HG03097 (cell line): Measurements from ENCODE around the gene SLC50A1.

Experiments
- ATAC-seq: cut with Tn5 transposase; IDR thresholded peaks from one replicate; pipeline ENCODE4 v1.9.1; 2021; ENCODE audit not compliant: unreplicated experiment, low FRiP score

Gene SLC50A1

DNA sequence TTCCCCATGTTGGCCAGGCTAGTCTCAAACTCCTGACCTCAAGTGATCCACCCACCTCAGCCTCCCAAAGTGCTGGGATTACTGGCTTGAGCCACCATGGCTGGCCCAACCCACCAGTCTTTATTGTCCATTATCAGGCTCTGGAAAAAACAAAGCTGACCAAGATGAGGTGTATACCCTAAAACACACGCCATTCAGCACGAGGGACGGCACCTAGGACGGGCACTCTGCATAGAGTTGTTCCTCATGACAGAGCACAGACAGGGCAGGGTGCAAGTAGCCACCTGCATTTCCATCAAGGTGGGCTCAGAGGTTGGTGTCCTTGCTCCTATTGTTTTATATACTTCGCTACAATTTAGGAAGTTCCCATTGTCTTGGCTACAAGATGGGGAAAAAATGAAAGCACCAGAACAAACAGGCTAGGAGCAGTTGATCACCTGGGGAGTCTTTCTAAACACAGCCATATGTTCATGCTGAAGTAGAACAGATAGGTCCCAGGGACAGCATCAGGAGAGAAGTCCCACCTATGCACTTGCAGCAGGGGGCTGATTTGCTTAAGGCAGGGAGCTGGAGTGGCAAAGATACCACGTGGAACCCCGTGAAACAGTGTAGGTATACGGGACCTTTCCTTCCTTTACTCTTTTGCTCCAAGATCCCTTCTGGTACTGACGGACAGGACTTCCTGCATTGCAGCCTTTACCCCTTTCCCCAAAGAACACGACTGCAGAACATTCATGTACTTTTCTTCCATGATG lies 33.0 kb downstream of the SLC50A1 start:
- ATAC-seq = no peak

DNA sequence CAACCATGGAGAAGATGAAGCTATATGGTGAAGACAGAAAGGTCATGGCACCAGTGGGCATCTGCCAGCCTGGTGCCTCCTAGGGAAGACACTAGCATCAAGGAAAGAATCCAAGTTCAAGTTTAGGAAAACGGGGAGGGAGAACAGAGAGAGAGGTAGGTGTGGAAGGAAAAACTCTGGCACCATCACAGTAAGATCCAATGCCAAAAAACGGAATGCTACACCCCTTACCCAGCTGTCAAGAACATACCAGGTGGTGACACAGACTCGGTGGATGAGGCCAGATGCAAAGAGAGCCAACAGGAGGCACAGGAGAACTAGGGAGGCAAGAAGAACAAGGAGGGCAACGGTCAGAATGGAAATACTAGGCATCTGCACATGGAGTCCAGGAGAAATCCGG lies 33.9 kb downstream of the SLC50A1 start:
- no peak for ATAC-seq

- no peak for ATAC-seq
Measured at GRCh38 chr1:155170101-155170785, 34.6 kb downstream of the SLC50A1 start.

- ATAC-seq = no peak
Measured at GRCh38 chr1:155170806-155171205, 35.2 kb downstream of the SLC50A1 start.

- no peak for ATAC-seq
Measured at GRCh38 chr1:155171836-155172731, 36.4 kb downstream of the SLC50A1 start.

DNA sequence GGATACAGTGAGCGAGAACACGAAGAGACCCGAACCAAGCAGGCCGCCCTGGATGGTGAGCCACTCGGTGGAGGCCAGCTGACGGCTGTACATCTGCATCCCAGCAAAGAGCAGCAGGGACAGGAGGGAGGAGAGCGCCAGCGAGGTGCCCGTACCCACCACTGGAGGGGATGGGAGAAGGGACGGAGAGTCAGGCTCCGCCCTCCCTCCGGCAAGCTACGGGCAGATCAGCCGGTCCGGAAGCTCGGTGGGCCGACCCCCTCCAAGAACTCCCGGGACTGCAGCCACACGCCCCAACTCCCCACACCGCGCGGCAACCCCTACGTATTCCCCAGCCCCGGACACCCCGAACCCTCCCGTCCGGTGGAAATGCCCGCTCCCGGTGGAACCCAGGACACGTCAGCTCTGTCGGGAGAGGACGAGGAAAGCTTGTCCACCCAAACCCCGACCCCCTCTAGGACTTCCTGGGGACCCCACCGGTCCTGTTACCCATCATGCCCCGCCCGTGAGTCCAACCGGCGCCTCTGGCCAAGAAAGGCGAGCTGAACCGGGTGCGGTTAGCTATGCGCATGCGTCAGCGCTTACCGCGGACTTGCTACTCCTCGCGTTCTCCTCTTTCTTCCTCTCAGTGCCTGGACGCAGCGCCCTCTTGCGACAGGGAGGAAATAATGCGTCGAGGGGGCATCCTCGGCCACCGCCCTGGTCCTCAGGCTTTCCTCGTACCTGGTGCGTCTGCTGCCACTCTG lies 37.3 kb downstream of the SLC50A1 start, which contains the start of gene KRTCAP2:
Gene KRTCAP2, minus strand, starts transcription at position 573 of the 746 bp plus-strand sequence. Its CDS starts 80 bp downstream, at position 493.
- peak; percentile 73 for ATAC-seq

- no peak for ATAC-seq
Measured at GRCh38 chr1:155173478-155174323, 38.0 kb downstream of the SLC50A1 start, which contains the start of gene TRIM46. Gene TRIM46, plus strand, starts transcription at chr1:155173849. Its CDS starts 118 bp downstream, at chr1:155173967.

DNA sequence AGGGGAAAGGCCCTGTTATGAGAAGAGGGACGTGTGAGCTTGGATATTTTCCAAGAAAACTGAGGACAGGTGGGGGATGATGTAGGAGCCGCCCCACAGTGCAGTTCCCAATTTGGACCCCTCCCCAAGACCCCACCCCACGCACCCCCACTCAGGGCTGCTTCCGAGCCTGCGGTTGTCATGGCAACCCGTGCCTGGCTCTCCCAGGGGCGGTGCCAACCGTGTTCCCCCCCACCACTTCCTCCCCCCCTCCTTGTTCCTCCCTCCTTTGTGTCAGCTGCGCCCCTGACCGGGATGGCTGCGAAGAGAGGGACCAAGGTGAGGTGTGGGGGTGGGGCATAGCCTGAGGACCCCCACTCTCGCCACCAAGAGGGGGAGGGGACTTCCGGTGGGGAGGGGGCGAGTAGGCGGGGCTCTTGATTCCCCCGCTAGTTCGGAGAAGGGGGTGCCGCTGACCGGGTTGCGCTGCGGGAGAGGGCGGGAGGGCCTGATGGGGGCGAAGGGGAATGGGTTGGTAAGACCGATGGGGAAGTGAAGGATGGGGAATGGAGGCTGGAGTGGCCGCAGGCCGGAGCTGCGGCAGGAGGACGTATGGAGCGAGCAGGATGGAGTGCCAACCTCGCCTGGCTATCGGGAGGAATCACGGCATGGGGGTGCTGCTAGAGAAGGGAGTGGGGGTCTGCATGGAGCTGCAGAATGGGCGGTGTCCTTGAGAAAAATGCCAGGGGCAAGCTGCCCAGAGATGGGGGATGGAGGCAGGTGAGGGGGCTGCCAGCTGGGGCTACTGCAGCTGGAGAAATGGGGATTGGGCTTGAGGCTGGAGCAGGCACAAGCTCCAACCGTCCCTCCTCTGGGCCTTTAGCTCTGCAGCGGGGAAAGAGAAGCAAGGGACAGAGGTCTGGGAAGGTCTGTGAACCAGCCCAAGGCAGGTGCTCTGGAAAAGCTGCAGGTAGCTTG lies 39.0 kb downstream of the SLC50A1 start:
- no peak for ATAC-seq

DNA sequence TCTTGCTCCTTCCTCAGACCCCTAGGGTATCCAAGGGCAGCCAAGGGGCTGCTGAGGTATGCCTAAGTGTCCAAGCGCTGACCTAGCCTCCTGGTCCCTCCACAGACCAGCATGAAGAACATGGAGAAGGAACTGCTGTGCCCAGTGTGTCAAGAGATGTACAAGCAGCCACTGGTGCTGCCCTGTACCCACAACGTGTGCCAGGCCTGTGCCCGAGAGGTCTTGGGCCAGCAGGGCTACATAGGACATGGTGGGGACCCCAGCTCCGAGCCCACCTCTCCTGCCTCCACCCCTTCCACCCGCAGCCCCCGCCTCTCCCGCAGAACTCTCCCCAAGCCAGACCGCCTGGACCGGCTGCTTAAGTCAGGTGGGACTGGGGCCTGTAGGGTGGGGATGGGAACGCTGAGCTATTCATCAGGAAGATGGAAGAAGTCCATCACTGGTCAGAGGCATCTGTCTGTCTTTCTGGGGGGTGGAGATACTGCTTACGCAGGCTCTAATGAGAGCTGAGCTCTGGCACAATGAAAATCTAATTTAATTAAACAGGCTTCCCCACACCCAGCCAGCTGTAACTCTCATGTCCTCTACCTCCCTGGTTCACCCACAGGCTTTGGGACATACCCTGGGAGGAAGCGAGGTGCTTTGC lies 39.8 kb downstream of the SLC50A1 start:
- ATAC-seq = no peak

DNA sequence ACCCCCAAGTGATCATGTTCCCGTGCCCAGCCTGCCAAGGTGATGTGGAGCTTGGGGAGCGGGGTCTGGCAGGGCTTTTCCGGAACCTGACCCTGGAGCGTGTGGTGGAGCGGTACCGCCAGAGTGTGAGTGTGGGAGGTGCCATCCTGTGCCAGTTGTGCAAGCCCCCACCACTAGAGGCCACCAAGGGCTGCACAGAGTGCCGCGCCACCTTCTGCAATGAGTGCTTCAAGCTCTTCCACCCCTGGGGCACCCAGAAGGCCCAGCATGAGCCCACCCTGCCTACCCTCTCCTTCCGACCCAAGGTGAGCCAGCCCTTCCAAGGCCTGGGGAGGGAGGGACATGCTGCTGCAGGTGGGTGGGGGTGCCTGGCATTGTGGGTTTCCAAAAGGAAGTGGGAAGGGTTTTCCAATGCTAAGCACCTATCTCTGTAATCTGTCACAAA lies 40.3 kb downstream of the SLC50A1 start:
- ATAC-seq = no peak

DNA sequence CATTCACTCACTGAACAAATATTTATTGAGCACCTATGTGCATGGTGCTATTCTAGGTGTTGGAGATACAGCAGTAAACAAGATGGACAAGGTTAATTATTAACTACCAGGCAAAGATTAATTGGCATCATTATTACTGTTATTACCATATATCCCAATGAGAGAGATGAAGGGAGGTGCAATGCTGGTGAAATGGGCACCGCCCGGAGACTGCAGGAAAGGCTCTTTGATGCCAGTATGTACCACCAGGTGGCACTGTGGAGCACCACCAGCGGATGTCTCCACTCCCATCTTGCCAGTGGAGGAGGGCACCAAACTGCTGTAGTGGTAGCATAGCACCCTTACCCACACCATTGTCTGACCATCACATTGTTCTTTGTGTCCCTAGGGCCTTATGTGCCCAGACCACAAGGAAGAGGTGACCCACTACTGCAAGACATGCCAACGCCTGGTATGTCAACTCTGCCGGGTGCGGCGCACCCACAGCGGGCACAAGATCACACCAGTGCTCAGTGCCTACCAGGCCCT lies 41.0 kb downstream of the SLC50A1 start:
- no peak for ATAC-seq

- ATAC-seq = no peak
Measured at GRCh38 chr1:155177192-155177917, 41.7 kb downstream of the SLC50A1 start.

DNA sequence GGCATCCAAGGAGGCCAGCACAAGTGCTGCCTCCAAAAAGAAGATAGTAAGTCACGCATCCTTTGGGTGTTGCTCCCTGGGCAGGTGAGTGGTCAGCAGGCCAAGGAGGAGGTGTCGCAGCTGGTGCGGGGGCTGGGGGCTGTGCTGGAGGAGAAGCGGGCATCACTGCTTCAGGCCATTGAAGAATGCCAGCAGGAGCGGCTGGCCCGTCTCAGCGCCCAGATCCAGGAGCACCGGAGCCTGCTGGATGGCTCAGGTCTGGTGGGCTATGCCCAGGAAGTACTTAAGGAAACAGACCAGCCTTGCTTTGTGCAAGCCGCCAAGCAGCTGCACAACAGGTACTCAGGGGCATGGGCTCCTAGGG lies 42.2 kb downstream of the SLC50A1 start:
- ATAC-seq = no peak

GRCh38 chr1:155178441-155179111 lies 42.9 kb downstream of the SLC50A1 start:
- ATAC-seq = no peak

GRCh38 chr1:155179112-155180031 lies 43.7 kb downstream of the SLC50A1 start:
- no peak for ATAC-seq
